Keratinocyte (primary cell): Measurements from ENCODE around the gene DNHD1.

ENCODE experiments used
- EZH2 ChIP-seq: IDR thresholded peaks from one replicate; pipeline ENCODE4 v1.6.1; 2012; ENCODE audit warnings: inconsistent platforms, mild to moderate bottlenecking, low read length, moderate library complexity
- TF ChIP-seq, protein P1 (sequence below), 3 experiments: IDR thresholded peaks in 1 of 3; conservative IDR thresholded peaks in 1 of 3; optimal IDR thresholded peaks in 1 of 3; 2 replicates in 2 of 3; 3 replicates in 1 of 3; pipeline versions ENCODE3 to v1.5.1; 2011; ENCODE audit warnings: low read length in 3 of 3, mild to moderate bottlenecking in 3 of 3, moderate library complexity in 2 of 3, control low read depth in 1 of 3, inconsistent platforms in 1 of 3; ENCODE audit not compliant: insufficient read depth in 2 of 3; ENCODE audit errors: extremely low read depth in 1 of 3

DNA sequence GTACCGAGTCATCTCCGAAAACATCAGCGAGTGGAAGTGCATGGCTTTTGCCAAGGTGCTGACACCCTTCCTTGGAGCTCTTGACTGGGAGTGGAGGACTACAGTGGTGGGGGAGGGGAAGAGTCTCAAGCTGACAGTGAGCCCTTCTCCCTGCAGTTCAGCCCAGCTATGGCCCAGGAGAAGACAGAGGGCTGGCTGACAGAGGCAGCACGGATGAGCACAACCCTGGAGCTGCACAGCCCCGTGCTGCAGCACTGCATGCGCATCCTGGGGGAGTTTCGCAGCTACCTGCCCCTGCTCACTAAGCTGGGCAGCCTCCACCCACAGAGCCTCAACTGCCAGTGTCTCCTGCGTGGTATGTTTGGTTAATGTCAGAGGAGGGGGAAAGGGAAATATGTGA lies 41.4 kb downstream of the DNHD1 start:
- TF ChIP-seq, protein P1, sequence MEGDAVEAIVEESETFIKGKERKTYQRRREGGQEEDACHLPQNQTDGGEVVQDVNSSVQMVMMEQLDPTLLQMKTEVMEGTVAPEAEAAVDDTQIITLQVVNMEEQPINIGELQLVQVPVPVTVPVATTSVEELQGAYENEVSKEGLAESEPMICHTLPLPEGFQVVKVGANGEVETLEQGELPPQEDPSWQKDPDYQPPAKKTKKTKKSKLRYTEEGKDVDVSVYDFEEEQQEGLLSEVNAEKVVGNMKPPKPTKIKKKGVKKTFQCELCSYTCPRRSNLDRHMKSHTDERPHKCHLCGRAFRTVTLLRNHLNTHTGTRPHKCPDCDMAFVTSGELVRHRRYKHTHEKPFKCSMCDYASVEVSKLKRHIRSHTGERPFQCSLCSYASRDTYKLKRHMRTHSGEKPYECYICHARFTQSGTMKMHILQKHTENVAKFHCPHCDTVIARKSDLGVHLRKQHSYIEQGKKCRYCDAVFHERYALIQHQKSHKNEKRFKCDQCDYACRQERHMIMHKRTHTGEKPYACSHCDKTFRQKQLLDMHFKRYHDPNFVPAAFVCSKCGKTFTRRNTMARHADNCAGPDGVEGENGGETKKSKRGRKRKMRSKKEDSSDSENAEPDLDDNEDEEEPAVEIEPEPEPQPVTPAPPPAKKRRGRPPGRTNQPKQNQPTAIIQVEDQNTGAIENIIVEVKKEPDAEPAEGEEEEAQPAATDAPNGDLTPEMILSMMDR (optimal IDR thresholded peaks at IDR 0.05 in 1 of 3, IDR thresholded peaks at IDR 0.05 in 1 of 3, conservative IDR thresholded peaks at IDR 0.05 in 1 of 3; ENCODE audit: extremely low read depth in 1 of 3, insufficient read depth in 2 of 3, low read length in 3 of 3), result no peak
- TF ChIP-seq EZH2, result no peak
